B cell (primary cell): ENCODE measurements around the gene MC1R. TPM values are rescaled to one million over a fixed set of nuclear protein-coding genes. Genes with fewer than 3 reads are reported as not detected.

Experiments used
- ATAC-seq: fragments of 200-7000 bp; cut with Tn5 transposase; one replicate; pipeline ENCODE4 v1.10.0; 2021; ENCODE audit warnings: low read depth, mild to moderate bottlenecking, moderate number of reproducible peaks, moderate library complexity
- CTCF ChIA-PET: fragments of 350-600 bp; sonication (Branson Sonifier 250); formaldehyde crosslinking; loops from one replicate; lab custom pipeline; 2021; ENCODE audit warnings: antibody characterized with exemption, inconsistent platforms; lab: Charles Lee
- POLR2A ChIA-PET: fragments of 350-600 bp; sonication (Branson Sonifier 250); formaldehyde crosslinking; loops from one replicate; lab custom pipeline; 2021; ENCODE audit warnings: antibody characterized with exemption; lab: Charles Lee
- DNase-seq: peaks from one replicate; pipeline ENCODE4 v3.0.0; 2013
- H2AFZ ChIP-seq: 2 replicates; pipeline ENCODE4 v1.6.1; 2012; ENCODE audit warnings: mild to moderate bottlenecking, low read depth, low read length; ENCODE audit not compliant: insufficient read depth, poor library complexity, severe bottlenecking
- H3K27ac ChIP-seq, 2 donors: 1 replicate in 1 of 2; 2 replicates in 1 of 2; pipeline ENCODE4 v1.5.1; 2012 to 2013; ENCODE audit warnings: low read length in 2 of 2, mild to moderate bottlenecking in 2 of 2, moderate library complexity in 1 of 2
- H3K27me3 ChIP-seq, 4 experiments: fragments of 200-600 bp in 1 of 4; sonication (generic) in 1 of 4; replicated peaks in 1 of 4; 1 replicate in 2 of 4; 2 replicates in 2 of 4; pipeline versions ENCODE4 v1.6.1 to v1.7.0; 2013 to 2016; ENCODE audit warnings: low read length in 3 of 4, mild to moderate bottlenecking in 2 of 4, mixed read lengths in 1 of 4, moderate library complexity in 1 of 4; ENCODE audit not compliant: insufficient read depth in 4 of 4, control insufficient read depth in 3 of 4; ENCODE audit errors: control extremely low read depth in 1 of 4
- H3K36me3 ChIP-seq, 2 experiments: replicated peaks in 1 of 2; 1 replicate in 1 of 2; 2 replicates in 1 of 2; pipeline versions ENCODE4 v1.6.1 to v1.7.1; 2013; ENCODE audit warnings: low read length in 1 of 2; ENCODE audit not compliant: insufficient read depth in 2 of 2, control insufficient read depth in 1 of 2; ENCODE audit errors: control extremely low read depth in 1 of 2, extremely low read depth in 1 of 2
- H3K4me1 ChIP-seq, 2 donors: fragments of 200-600 bp in 1 of 2; sonication (generic) in 1 of 2; 1 replicate in 1 of 2; 2 replicates in 1 of 2; pipeline versions ENCODE4 v1.5.1 to v1.6.1; 2013 to 2017; ENCODE audit warnings: low read length in 2 of 2; ENCODE audit not compliant: control insufficient read depth in 2 of 2, insufficient read depth in 2 of 2
- H3K4me2 ChIP-seq: replicated peaks from 2 replicates; pipeline ENCODE3; 2012; ENCODE audit warnings: mild to moderate bottlenecking, low read depth, low read length; ENCODE audit not compliant: poor library complexity, severe bottlenecking
- H3K4me3 ChIP-seq, 5 experiments: fragments of 200-600 bp in 1 of 5; sonication (generic) in 1 of 5; 1 replicate in 3 of 5; 2 replicates in 2 of 5; pipeline versions ENCODE4 v1.5.1 to v1.7.0; 2011 to 2016; ENCODE audit warnings: low read length in 4 of 5, mild to moderate bottlenecking in 4 of 5, low read depth in 2 of 5, control low read depth in 1 of 5, moderate library complexity in 1 of 5; ENCODE audit not compliant: insufficient read depth in 1 of 5; ENCODE audit errors: control extremely low read depth in 1 of 5, extremely low read depth in 1 of 5
- H3K79me2 ChIP-seq: fragments of 200-600 bp; sonication (generic); one replicate; pipeline ENCODE4 v1.6.0; 2016; ENCODE audit warnings: low read length; ENCODE audit not compliant: control insufficient read depth, insufficient read depth
- H3K9ac ChIP-seq: fragments of 200-600 bp; sonication (generic); 2 replicates; pipeline ENCODE4 v1.6.1; 2017; ENCODE audit warnings: mild to moderate bottlenecking, low read length, moderate library complexity
- H3K9me3 ChIP-seq, 3 donors: one replicate each; pipeline versions ENCODE4 v1.6.1 to v1.7.1; 2013; ENCODE audit warnings: low read length in 2 of 3; ENCODE audit not compliant: control insufficient read depth in 2 of 3, insufficient read depth in 1 of 3; ENCODE audit errors: control extremely low read depth in 1 of 3
- H4K20me1 ChIP-seq: 2 replicates; pipeline ENCODE4 v1.6.0; 2012; ENCODE audit warnings: mild to moderate bottlenecking, low read length; ENCODE audit not compliant: insufficient read depth, control insufficient read depth, poor library complexity, severe bottlenecking
- H3K27ac Mint-ChIP-seq: one replicate; pipeline ENCODE4 v1.8.0; 2021; ENCODE audit warnings: mixed read lengths
- H3K27me3 Mint-ChIP-seq: one replicate; pipeline ENCODE4 v1.8.0; 2021; ENCODE audit warnings: mixed read lengths
- H3K4me1 Mint-ChIP-seq: one replicate; pipeline ENCODE4 v1.8.0; 2021; ENCODE audit warnings: mixed read lengths
- H3K4me3 Mint-ChIP-seq: one replicate; pipeline ENCODE4 v1.8.0; 2021; ENCODE audit warnings: mixed read lengths
- H3K9me3 Mint-ChIP-seq: one replicate; pipeline ENCODE4 v1.8.0; 2022; ENCODE audit warnings: mixed read lengths; ENCODE audit not compliant: insufficient read depth
- CTCF ChIP-seq: fragments of 200-600 bp; IDR thresholded peaks from one replicate; pipeline ENCODE4 v1.8.0; 2022; ENCODE audit warnings: antibody characterized with exemption, mild to moderate bottlenecking
- EZH2 ChIP-seq: IDR thresholded peaks from 2 replicates; pipeline ENCODE4 v1.6.1; 2012; ENCODE audit warnings: borderline replicate concordance, low read depth, mild to moderate bottlenecking, moderate library complexity, low read length; ENCODE audit not compliant: insufficient read depth, poor library complexity, severe bottlenecking
- WGBS: methylation state at CpG from one replicate; pipeline ENCODE4 v1.1.5; 2013; ENCODE audit warnings: missing lambda C conversion rate; ENCODE audit not compliant: insufficient coverage; 5-methylcytosine and 5-hydroxymethylcytosine counted together
- intact Hi-C: fragments of 100-400 bp; cut with micrococcal nuclease; formaldehyde crosslinking; loops from one replicate; pipeline ENCODE4 v1.10.0; 2022
- polyA plus RNA-seq: library from polyadenylated mRNA; depleted of rRNA; stranded (reverse); fragments of >200 nt; gene quantifications from 2 replicates; pipeline ENCODE4 v1.2.3, GENCODE V29; 2012
- total RNA-seq, 2 donors: library from RNA; stranded (reverse); fragments of 120-200 nt in 1 of 2; gene quantifications; 1 replicate in 1 of 2; 2 replicates in 1 of 2; pipeline versions ENCODE4 v1.2.3 to v1.2.4, GENCODE V29; 2013 to 2022

The MC1R gene
- total and polyA plus RNA-seq, 2 donors (not counting 1 experiment from before 2014, with no cell fraction given): 13.2 to 15.2 TPM

- Mint-ChIP-seq H3K27me3 (no peaks in the 10 kb centered on the region), H3K4me3 (no peak overlapping the region), H3K4me1 (no peaks in the 10 kb centered on the region), H3K27ac (no peak overlapping the region), H3K9me3 (no peaks in the 10 kb centered on the region)
- intact Hi-C loops: no loop called here
- Histone ChIP-seq H3K27me3 (no peaks in the 10 kb centered on the region), H2AFZ (no peak overlapping the region), H3K27ac (no peak overlapping the region), H4K20me1 (peaks cover 80% of the 10 kb centered on the region), H3K4me3 (no peak overlapping the region), H3K36me3 (peaks cover 2 to 88% of the 10 kb centered on the region in 2 experiments), H3K79me2 (peaks cover 26% of the 10 kb centered on the region), H3K9ac (no peak overlapping the region), H3K9me3 (no peaks in the 10 kb centered on the region), H3K4me2 (no peak overlapping the region), H3K4me1 (no peaks in the 10 kb centered on the region)
- no peak for ATAC-seq
- ChIA-PET CTCF (no interaction called here), POLR2A (no interaction called here)
- TF ChIP-seq EZH2 (no peak), CTCF (no peak)
- DNase-seq: no peak
- 98% methylated on average over 25 of the region's 26 CpGs for WGBS
Observed at GRCh38 chr16:89895482-89896250, 23.0 kb upstream of the MC1R start.

DNA sequence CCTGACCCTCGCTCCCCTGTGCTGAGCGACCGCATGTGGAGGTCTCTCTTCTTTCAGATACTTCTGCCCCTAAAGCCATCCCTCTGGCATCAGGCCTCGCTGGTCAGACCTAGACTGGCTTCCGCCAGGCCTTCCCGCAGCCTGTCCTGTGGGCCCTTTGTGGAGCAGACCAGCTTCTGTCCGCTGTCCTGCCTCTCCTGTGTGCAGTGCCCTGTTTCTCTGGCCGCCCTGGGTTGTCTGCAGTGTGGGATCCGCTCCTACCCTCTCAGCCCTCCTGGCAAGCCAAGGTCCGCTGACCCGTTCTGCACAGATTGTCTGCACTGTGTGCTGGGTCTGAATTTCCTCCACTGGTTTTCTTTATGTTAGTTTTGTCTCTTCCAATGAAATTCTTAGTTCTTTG lies 21.5 kb upstream of the MC1R start:
- POLR2A ChIA-PET: interaction anchor here (0.6 kb wide), 1 partner anchor 9 kb away, joined by 6 read pairs; no protein-coding TSS in a partner anchor
- CTCF ChIA-PET: interaction anchor here (1.2 kb wide), 1 partner anchor 13 kb away, joined by 3 read pairs; no protein-coding TSS in a partner anchor
- Histone ChIP-seq H3K4me1 (no peaks in the 10 kb centered on the region), H3K36me3 (peaks cover 2 to 78% of the 10 kb centered on the region in 2 experiments), H3K9me3 (no peaks in the 10 kb centered on the region), H3K79me2 (peaks cover 18% of the 10 kb centered on the region), H3K27me3 (no peaks in the 10 kb centered on the region), H3K4me3 (no peak overlapping the region), H3K9ac (no peak overlapping the region), H3K4me2 (no peak overlapping the region), H4K20me1 (peaks cover 70% of the 10 kb centered on the region), H3K27ac (no peak overlapping the region), H2AFZ (no peak overlapping the region)
- 99% methylated on average over 9 of the region's 11 CpGs for WGBS
- Mint-ChIP-seq H3K27me3 (no peaks in the 10 kb centered on the region), H3K4me1 (no peaks in the 10 kb centered on the region), H3K4me3 (no peak overlapping the region), H3K27ac (no peak overlapping the region), H3K9me3 (no peaks in the 10 kb centered on the region)
- TF ChIP-seq CTCF (no peak), EZH2 (no peak)
- intact Hi-C loops: no loop called here
- no peak for ATAC-seq
- DNase-seq: no peak
